HCT116 (cell line): ENCODE measurements around the gene NGEF. TPM values are rescaled to one million over a fixed set of nuclear protein-coding genes. Genes with fewer than 3 reads are reported as not detected.

Experiments
- ATAC-seq: fragments of 200-7000 bp; cut with Tn5 transposase; 2 replicates; pipeline ENCODE4 v1.9.1; 2020; ENCODE audit warnings: mild to moderate bottlenecking, moderate library complexity
- BruUV-seq: library from RNA; stranded (reverse); fragments of 400-500 nt; replicated peaks from 2 replicates; lab custom pipeline; 2021; lab: Mats Ljungman, UMichigan
- CTCF ChIA-PET: fragments of 300-600 bp; sonication (Branson Sonifier 250); formaldehyde crosslinking; loops from one replicate; lab custom pipeline; 2021; ENCODE audit warnings: antibody characterized with exemption; lab: Charles Lee
- POLR2A ChIA-PET: fragments of 300-600, 350-600 bp; sonication (Branson Sonifier 250); formaldehyde crosslinking; loops from one replicate; lab custom pipeline; 2021; ENCODE audit warnings: antibody characterized with exemption; lab: Charles Lee
- RAD21 ChIA-PET, 2 experiments: fragments of 300-600 bp; sonication (Branson Sonifier 250); formaldehyde crosslinking; loops; one replicate each; lab custom pipeline; 2023; ENCODE audit warnings: low total read pairs in 2 of 2; ENCODE audit not compliant: uncharacterized antibody in 2 of 2, unreplicated experiment in 2 of 2, low non-redundant PET in 1 of 2; lab: Charles Lee
- DNase-seq: peaks from one replicate; pipeline ENCODE4 v3.0.0-alpha.2; 2010; ENCODE audit warnings: low read depth, low spot score
- H2AFZ ChIP-seq: fragments of 200-600 bp; shearing (Covaris generic), sonication (generic); 2 replicates; pipeline ENCODE4 v1.6.1; 2017; ENCODE audit warnings: low read depth, mixed run types, mixed read lengths, antibody characterized with exemption, low read length; ENCODE audit not compliant: poor library complexity, severe bottlenecking
- H3K27ac ChIP-seq: 2 replicates; pipeline ENCODE4 v1.5.1; 2012; ENCODE audit warnings: low read depth, low read length
- H3K27me3 ChIP-seq: fragments of 200-600 bp; sonication (generic); 2 replicates; pipeline ENCODE4 v1.6.1; 2016; ENCODE audit warnings: mixed run types, low read length, mixed read lengths; ENCODE audit not compliant: insufficient read depth
- H3K36me3 ChIP-seq, 2 experiments: fragments of 200-500 bp in 1 of 2; fragments of 200-600 bp in 1 of 2; sonication (Bioruptor generic) in 1 of 2; sonication (generic) in 1 of 2; 2 replicates each; pipeline versions ENCODE4 v1.5.1 to v1.6.1; 2014 to 2016; ENCODE audit warnings: low read length in 2 of 2, inconsistent platforms in 1 of 2, mixed read lengths in 1 of 2, mixed run types in 1 of 2; ENCODE audit not compliant: insufficient read depth in 2 of 2, control insufficient read depth in 1 of 2
- H3K4me1 ChIP-seq, 2 experiments: fragments of 200-600 bp in 1 of 2; sonication (generic) in 1 of 2; 2 replicates each; pipeline versions ENCODE4 v1.5.1 to v1.6.1; 2012 to 2017; ENCODE audit warnings: low read length in 2 of 2, inconsistent platforms in 1 of 2, mild to moderate bottlenecking in 1 of 2, mixed read lengths in 1 of 2, mixed run types in 1 of 2, moderate library complexity in 1 of 2; ENCODE audit not compliant: insufficient read depth in 2 of 2, control insufficient read depth in 1 of 2
- H3K4me2 ChIP-seq: fragments of 200-600 bp; sonication (generic); 2 replicates; pipeline ENCODE4 v1.6.1; 2017; ENCODE audit warnings: mixed run types, low read length, mixed read lengths
- H3K4me3 ChIP-seq, 2 experiments: fragments of 200-600 bp in 1 of 2; sonication (generic) in 1 of 2; replicated peaks in 1 of 2; 2 replicates each; pipeline ENCODE4 v1.5.1; 2011 to 2016; ENCODE audit warnings: low read length in 2 of 2, control low read depth in 1 of 2, low read depth in 1 of 2, mild to moderate bottlenecking in 1 of 2, mixed read lengths in 1 of 2, mixed run types in 1 of 2
- H3K79me2 ChIP-seq: fragments of 200-600 bp; sonication (generic); 2 replicates; pipeline ENCODE4 v1.6.1; 2017; ENCODE audit warnings: mild to moderate bottlenecking, mixed run types, low read length, moderate library complexity, mixed read lengths; ENCODE audit not compliant: insufficient read depth
- H3K9ac ChIP-seq: fragments of 200-600 bp; sonication (generic); 2 replicates; pipeline ENCODE4 v1.6.1; 2016; ENCODE audit warnings: low read length, mixed read lengths
- H3K9me2 ChIP-seq: fragments of 200-600 bp; sonication (generic), shearing (Covaris generic); 2 replicates; pipeline ENCODE4 v1.6.1; 2017; ENCODE audit warnings: mixed run types, mild to moderate bottlenecking, moderate library complexity; ENCODE audit not compliant: insufficient read depth
- H3K9me3 ChIP-seq, 2 experiments: fragments of 200-500 bp in 1 of 2; fragments of 200-600 bp in 1 of 2; sonication (Bioruptor generic) in 1 of 2; sonication (generic) in 1 of 2; 2 replicates each; pipeline ENCODE4 v1.6.1; 2014 to 2017; ENCODE audit warnings: low read length in 2 of 2, mixed read lengths in 2 of 2, inconsistent platforms in 1 of 2, low read depth in 1 of 2, mild to moderate bottlenecking in 1 of 2, mixed run types in 1 of 2, moderate library complexity in 1 of 2; ENCODE audit not compliant: control insufficient read depth in 1 of 2, insufficient read depth in 1 of 2
- H4K20me1 ChIP-seq: fragments of 200-600 bp; sonication (generic), shearing (Covaris generic); 2 replicates; pipeline ENCODE4 v1.6.1; 2017; ENCODE audit warnings: mixed run types, mild to moderate bottlenecking, moderate library complexity; ENCODE audit not compliant: insufficient read depth
- ATF3 ChIP-seq: IDR thresholded peaks from 2 replicates; pipeline ENCODE4 v1.6.1; 2012
- CEBPB ChIP-seq: IDR thresholded peaks from 2 replicates; pipeline ENCODE4 v1.6.1; 2012; ENCODE audit warnings: low read depth
- EGR1 ChIP-seq: IDR thresholded peaks from 2 replicates; pipeline ENCODE4 v1.6.1; 2012; ENCODE audit warnings: low read depth
- ELF1 ChIP-seq: IDR thresholded peaks from 2 replicates; pipeline ENCODE4 v1.6.1; 2012; ENCODE audit warnings: low read depth, borderline replicate concordance
- JUND ChIP-seq: IDR thresholded peaks from 2 replicates; pipeline ENCODE4 v1.6.1; 2012
- POLR2A ChIP-seq: IDR thresholded peaks from 2 replicates; pipeline ENCODE4 v1.7.0; 2011; ENCODE audit warnings: borderline replicate concordance; ENCODE audit not compliant: insufficient read depth, insufficient read length; ENCODE audit errors: extremely low read depth
- POLR2AphosphoS5 ChIP-seq: IDR thresholded peaks from 2 replicates; pipeline ENCODE4 v1.6.1; 2011; ENCODE audit warnings: mild to moderate bottlenecking, low read depth, low read length, moderate library complexity
- RAD21 ChIP-seq: IDR thresholded peaks from 2 replicates; pipeline ENCODE4 v1.6.1; 2012; ENCODE audit warnings: low read depth, mild to moderate bottlenecking
- SIN3A ChIP-seq: IDR thresholded peaks from 2 replicates; pipeline ENCODE4 v1.6.1; 2012; ENCODE audit warnings: low read depth
- SP1 ChIP-seq: IDR thresholded peaks from 2 replicates; pipeline ENCODE4 v1.6.1; 2012; ENCODE audit warnings: low read depth
- SRF ChIP-seq: IDR thresholded peaks from 2 replicates; pipeline ENCODE4 v1.6.1; 2012; ENCODE audit warnings: low read depth
- TCF7L2 ChIP-seq: IDR thresholded peaks from 2 replicates; pipeline ENCODE4 v1.7.0; 2011; ENCODE audit warnings: borderline replicate concordance, inconsistent platforms; ENCODE audit not compliant: insufficient read depth, insufficient read length; ENCODE audit errors: extremely low read depth
- ZNF274 ChIP-seq: fragments of 200-500 bp; sonication (Bioruptor generic); IDR thresholded peaks from 2 replicates; pipeline ENCODE4 v1.6.1; 2014; ENCODE audit warnings: mild to moderate bottlenecking, low read depth, low read length, inconsistent platforms
- intact Hi-C: fragments of 100-400 bp; cut with micrococcal nuclease; formaldehyde crosslinking; loops from 2 replicates; pipeline ENCODE4 v1.10.0; 2022
- total RNA-seq: library from RNA; stranded (reverse); gene quantifications from one replicate; pipeline ENCODE4 v1.2.1, GENCODE V29; 2021; ENCODE audit not compliant: unreplicated experiment
- TF ChIP-seq, protein P1 (sequence below): IDR thresholded peaks from 2 replicates; pipeline ENCODE4 v1.6.1; 2011; ENCODE audit warnings: mild to moderate bottlenecking, low read length, moderate library complexity; ENCODE audit not compliant: insufficient replicate concordance; ENCODE audit errors: extremely low read depth
- TF ChIP-seq, protein P2 (sequence below): IDR thresholded peaks from 2 replicates; pipeline ENCODE4 v1.6.1; 2012
- TF ChIP-seq, protein P3 (sequence below): IDR thresholded peaks from 2 replicates; pipeline ENCODE4 v1.6.1; 2012; ENCODE audit warnings: low read depth

The NGEF gene
- total RNA-seq, 1 experiment from 2014 or later, result 12.6 TPM

DNA sequence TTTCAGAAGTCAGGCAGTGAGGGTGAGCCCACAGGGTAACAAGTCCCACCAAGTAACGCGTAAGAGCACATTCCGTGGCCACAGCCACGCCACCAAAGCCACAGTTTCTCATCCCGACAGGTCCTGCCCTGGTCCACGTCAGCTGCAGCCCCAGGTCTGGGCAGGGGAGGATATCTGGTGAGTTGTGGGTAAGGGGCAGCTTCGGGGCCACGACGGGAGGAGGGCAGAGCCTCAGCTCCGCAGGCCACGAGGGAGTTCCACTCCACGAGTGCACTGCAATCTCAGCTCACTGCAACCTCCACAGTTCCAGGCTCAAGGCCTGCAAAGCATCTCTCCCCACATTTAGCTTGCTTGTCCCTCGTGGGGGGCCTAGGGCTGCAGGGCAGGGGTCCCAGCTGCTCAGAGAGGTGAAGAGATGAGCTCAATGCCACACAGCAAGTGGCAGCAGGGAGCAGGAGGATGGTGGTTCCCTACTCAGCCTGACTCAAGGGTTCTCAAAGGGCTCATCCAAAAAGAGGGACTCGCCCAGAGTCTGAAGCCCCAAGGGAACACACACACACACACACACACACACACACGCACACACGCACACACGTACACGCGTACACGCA, 130.4 kb downstream of the NGEF start:
- no peak overlapping the region for H3K27ac ChIP-seq

More for the DNA sequence above, 130.4 kb downstream of the NGEF start:
- Histone ChIP-seq H3K4me2 (no peak overlapping the region), H3K79me2 (no peaks in the 10 kb centered on the region), H3K4me1 (no peaks in the 10 kb centered on the region), H3K9ac (no peak overlapping the region), H3K27me3 (no peaks in the 10 kb centered on the region), H3K4me3 (no peak overlapping the region), H3K9me3 (no peaks in the 10 kb centered on the region), H3K36me3 (0 out of 4 replicates have a peak, but pooled peaks cover 0 to under 1% of the 10 kb centered on the region in 2 experiments), H3K9me2 (no peaks in the 10 kb centered on the region), H4K20me1 (no peaks in the 10 kb centered on the region), H2AFZ (no peak overlapping the region)
- TF ChIP-seq TCF7L2, result no peak
- TF ChIP-seq ATF3, result no peak
- TF ChIP-seq ZNF274, result no peak
- no peak for TF ChIP-seq ELF1
- TF ChIP-seq JUND, result no peak
- TF ChIP-seq SRF, result no peak
- TF ChIP-seq POLR2A, result no peak
- no peak for TF ChIP-seq EGR1
- TF ChIP-seq POLR2AphosphoS5, result no peak
- TF ChIP-seq, protein P1, sequence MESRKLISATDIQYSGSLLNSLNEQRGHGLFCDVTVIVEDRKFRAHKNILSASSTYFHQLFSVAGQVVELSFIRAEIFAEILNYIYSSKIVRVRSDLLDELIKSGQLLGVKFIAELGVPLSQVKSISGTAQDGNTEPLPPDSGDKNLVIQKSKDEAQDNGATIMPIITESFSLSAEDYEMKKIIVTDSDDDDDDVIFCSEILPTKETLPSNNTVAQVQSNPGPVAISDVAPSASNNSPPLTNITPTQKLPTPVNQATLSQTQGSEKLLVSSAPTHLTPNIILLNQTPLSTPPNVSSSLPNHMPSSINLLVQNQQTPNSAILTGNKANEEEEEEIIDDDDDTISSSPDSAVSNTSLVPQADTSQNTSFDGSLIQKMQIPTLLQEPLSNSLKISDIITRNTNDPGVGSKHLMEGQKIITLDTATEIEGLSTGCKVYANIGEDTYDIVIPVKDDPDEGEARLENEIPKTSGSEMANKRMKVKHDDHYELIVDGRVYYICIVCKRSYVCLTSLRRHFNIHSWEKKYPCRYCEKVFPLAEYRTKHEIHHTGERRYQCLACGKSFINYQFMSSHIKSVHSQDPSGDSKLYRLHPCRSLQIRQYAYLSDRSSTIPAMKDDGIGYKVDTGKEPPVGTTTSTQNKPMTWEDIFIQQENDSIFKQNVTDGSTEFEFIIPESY, result no peak
- no peak for TF ChIP-seq SP1
- TF ChIP-seq, protein P2, sequence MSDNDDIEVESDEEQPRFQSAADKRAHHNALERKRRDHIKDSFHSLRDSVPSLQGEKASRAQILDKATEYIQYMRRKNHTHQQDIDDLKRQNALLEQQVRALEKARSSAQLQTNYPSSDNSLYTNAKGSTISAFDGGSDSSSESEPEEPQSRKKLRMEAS, result no peak
- no peak for TF ChIP-seq SIN3A
- TF ChIP-seq CEBPB, result no peak
- TF ChIP-seq, protein P3, sequence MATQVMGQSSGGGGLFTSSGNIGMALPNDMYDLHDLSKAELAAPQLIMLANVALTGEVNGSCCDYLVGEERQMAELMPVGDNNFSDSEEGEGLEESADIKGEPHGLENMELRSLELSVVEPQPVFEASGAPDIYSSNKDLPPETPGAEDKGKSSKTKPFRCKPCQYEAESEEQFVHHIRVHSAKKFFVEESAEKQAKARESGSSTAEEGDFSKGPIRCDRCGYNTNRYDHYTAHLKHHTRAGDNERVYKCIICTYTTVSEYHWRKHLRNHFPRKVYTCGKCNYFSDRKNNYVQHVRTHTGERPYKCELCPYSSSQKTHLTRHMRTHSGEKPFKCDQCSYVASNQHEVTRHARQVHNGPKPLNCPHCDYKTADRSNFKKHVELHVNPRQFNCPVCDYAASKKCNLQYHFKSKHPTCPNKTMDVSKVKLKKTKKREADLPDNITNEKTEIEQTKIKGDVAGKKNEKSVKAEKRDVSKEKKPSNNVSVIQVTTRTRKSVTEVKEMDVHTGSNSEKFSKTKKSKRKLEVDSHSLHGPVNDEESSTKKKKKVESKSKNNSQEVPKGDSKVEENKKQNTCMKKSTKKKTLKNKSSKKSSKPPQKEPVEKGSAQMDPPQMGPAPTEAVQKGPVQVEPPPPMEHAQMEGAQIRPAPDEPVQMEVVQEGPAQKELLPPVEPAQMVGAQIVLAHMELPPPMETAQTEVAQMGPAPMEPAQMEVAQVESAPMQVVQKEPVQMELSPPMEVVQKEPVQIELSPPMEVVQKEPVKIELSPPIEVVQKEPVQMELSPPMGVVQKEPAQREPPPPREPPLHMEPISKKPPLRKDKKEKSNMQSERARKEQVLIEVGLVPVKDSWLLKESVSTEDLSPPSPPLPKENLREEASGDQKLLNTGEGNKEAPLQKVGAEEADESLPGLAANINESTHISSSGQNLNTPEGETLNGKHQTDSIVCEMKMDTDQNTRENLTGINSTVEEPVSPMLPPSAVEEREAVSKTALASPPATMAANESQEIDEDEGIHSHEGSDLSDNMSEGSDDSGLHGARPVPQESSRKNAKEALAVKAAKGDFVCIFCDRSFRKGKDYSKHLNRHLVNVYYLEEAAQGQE, result no peak
- TF ChIP-seq RAD21, result no peak
- BruUV-seq, result no TSS peak
- POLR2A ChIA-PET, result interaction anchor here (1.2 kb wide), 1 partner anchor 8 kb away, joined by 4 read pairs; no protein-coding TSS in a partner anchor
- DNase-seq (no peak), ATAC-seq (no peak)
- CTCF ChIA-PET, result no interaction called here
- intact Hi-C loops, result no loop called here
- RAD21 ChIA-PET, result no interaction called here
